Stimulated activated CD4-positive, alpha-beta T cell treated with anti-CD3 and anti-CD28 coated beads, Interleukin-12 subunit alpha, Interleukin-12 subunit beta, amount 100 ng/mL, for 48 hours (primary cell): ENCODE results near the gene GCLC.

Experiments
- DNase-seq, 3 donors: peaks; one replicate each; pipeline ENCODE4 v3.0.0-alpha.2; 2020; ENCODE audit warnings: low read depth in 2 of 3, low spot score in 1 of 3

GCLC gene

DNA sequence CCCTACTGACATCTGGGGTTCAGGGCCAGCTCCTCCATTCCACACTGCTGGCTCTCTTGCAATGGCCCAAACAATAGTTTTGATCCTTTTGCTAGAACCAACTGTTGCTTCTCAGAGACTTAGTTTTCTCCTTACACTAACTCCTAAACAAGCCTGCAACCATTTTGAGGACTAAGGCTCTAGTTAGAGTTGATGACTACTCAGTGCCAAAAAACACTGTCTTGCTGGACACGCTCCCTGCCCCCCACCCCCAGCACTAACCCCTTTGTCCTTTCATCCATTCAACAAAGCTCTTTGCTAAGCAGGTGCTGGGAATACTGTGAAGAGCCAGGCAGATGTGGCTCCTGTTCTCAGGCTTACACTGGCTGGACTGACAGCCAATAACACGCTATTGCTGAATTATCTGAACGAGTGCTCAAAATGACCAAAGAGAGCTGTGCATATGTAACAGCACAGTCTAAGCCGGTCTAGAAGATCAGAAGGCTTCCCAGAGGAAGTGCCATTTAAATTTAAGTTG lies 17.6 kb downstream of the GCLC start:
- no peak for DNase-seq

DNA sequence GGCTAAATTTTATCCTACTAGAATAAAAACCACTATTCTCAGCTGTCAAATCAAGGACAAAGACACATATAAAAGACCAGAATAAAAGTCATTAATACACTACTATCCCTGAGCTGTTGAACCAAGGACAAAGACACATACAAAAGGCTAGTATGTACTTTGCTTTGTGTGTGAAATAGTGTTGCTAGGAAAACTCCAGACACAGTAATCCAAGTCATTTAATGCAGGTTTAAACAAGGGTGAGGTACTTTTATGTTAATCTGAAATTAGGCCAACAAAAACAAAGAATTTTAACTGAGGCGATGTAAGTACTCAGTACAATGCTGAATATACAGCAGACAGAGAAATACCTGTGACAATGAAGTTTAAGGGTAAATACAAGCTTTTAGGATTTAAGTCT lies 18.9 kb downstream of the GCLC start:
- no peak for DNase-seq

DNA sequence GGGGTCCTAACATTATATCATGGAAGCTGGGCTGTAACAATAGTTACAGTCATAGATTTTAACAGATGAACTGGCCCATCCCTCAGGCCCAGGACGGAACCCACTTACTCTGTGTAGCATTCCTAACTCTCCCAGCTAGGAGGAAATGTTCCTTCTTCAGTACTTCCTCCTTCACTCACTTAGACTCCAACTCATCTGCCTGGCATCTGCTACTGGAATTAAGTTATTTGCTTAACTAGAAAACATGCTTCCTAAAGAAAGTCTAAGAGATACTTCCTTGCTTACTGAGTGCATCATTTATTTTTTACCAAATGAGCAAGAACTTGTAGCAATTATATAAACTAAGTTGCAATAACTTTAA lies 20.5 kb downstream of the GCLC start:
- no peak for DNase-seq

DNA sequence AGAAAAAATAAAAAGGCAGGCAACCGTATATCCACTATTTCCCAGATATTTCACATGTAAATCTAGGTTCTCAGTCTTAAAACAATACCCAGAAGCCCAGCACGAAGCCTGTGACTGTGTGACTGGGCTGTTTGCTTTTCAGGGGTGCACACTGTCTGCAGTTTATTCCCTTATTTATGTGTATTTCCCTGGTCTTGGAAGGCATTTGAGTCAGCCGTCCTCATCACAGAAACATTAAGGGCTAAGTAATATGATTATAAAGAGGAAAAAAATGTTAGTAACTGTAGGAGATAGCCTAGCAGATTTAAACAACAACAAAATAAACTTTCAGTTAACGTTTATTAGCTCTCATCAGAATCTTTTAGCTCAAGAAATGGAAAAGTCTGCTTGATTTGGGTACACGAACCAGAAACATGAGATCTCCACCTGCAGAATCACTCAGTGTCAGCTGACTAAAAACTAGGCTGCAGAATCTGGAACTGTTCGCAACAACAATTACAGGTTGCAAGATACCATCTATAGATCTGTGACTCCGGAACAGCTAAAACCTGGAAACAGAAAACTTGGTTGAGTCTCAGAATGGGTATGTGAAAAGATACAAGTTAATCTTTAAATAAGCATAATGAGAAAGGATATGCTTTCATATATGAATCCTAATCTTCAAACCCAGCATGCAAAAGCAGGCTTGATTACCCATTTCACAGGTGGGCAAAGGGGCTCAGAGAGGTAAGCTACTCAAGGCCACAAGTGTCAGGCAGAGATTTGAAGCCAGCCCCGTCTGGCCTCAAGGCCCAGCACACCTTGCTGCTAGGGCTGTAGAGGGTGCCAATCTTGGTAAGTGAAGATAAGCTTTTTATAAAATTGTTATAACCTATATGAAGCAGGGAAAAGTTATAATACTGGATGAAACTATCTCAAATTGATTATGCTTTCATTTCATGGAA lies 21.1 kb downstream of the GCLC start:
- no peak for DNase-seq

DNA sequence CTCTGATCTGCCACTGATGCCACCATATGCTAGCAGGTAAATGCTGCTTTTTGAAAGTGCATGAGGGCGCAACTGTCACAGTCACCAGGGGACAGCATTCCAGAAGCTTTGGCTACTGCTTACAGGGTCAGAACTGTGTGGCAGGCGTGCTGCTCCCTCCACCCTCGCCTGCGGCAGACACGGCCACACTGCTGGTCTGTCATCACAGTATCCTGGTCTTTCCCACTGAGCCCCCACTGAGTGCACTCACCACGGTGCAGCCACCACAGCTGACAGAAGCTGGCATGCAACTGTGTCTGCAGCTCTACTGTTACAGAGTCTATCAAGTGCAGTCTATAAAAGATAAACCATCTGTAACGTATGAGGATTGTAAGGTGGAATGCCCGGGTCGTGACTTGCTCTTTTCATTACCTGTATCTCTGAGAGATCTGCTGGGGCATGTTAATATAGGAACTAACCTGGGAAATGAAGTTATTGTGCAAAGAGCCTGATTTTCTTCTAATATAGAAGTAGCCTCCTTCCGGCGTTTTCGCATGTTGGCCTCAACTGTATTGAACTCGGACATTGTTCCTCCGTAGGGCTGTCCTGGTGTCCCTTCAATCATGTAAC lies 24.5 kb downstream of the GCLC start:
- DNase-seq: no peak

DNA sequence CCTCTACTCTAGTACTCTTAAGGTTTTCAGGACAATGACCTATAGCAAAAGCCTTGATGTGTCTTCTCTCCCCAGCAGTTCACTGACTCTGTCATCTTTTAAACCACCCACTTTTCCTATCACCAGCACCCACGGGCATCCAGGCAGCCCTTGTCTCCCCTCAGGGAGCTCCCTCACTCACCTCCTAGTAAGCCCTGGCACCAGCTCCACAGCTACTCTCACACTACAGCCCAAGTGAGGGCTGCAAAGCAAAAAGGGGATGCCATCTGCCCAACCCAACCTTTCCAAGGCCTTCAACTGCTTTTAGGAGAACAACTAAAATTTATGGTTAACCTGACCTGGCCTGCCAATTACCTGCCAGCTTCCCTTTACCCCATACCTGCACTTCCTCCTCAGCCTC lies 26.0 kb downstream of the GCLC start:
- DNase-seq: no peak

DNA sequence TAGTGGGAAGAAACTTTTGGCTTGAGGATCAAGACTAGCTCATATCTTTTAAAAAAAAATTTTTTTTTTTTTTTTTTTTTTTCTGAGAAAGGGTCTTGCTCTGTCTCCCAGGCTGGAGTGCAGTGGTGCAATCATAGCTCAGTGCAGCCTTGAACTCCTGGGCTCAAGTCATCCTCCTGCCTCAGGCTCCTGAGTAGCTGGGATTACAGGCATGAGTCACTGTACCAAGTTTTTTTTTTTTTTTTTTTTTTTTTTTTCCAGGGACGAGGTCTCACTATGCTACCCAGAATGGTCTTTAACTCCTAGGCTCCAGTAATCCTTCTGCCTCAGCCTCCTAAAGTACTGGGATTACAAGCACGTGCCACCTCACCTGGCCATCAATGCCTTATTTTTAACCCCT lies 27.9 kb downstream of the GCLC start:
- DNase-seq: no peak

DNA sequence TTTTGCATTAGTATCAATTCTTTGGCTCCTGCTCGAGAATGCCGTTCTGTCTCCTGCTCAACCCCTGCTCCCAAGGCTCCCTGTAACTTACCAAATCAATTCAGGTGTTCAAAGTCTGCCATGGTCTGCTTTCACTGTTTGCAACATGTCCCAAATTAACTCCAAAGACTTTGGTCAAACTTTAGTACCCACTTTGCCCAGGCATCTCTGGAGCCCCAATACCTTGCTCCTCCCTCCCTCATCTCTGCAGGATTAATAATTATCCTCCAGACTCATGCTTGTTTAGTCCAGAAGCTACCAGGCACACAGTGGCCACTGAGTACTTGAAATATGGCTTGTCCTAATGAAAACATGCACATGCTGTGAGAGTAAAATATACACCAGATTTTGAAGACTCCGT lies 30.2 kb downstream of the GCLC start:
- DNase-seq: no peak

DNA sequence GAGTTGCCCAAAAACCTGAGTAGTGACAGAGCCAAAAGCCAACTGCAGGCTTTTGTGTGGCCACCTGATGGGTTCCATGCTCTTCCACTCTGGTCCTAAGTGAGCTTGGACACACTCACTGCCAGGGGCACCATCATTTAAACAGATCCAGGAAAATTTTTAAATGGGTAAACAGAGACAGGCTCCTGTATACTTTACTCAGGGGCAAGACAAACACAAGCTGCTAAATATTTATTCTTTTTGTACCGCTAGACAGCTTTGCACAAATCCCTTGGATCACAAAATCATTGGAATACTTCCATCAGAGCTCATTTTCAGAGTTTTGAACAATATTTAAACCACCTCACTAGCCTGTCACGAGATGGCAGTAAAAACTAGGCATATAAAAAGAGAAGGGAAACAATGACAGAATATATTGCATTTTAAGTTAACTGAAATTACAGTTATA lies 31.4 kb downstream of the GCLC start:
- no peak for DNase-seq

DNA sequence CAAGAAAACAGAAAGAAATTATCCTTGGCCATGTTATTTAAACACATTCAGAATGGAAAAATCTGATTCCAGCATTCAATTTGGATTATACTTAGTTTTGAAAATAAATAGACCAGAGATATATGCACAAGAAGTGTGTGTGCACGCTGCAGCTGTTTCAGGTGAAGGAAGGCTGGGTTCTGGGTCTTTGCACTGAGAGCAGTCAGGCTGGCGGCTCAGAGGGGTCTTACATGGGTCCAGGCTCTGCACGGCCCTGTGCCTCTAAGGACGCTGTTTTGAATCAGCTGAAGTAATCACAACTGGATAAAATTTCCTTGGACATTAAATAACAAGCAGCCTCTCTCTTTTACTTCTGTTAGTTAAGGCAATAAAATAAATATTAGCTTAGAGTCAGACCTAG lies 31.8 kb downstream of the GCLC start:
- DNase-seq: no peak

DNA sequence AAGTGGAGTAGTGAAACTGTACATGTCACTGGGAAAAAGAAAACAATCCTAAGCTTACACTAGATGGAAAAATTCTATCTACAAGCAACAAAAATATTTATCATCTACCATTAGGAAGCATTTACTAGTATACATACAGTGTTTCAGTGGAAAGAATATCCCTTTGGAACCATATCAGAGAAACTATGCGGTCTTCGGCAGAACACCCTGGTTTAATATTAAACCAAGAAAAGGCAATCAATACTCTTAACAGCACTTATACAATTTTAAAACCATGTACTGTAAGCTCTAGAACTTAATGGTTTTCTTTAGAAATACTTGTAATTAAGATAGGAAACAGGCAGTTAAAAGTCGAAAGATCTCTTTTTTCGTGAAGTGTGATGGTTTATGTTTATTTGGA lies 32.3 kb downstream of the GCLC start:
- no peak for DNase-seq

DNA sequence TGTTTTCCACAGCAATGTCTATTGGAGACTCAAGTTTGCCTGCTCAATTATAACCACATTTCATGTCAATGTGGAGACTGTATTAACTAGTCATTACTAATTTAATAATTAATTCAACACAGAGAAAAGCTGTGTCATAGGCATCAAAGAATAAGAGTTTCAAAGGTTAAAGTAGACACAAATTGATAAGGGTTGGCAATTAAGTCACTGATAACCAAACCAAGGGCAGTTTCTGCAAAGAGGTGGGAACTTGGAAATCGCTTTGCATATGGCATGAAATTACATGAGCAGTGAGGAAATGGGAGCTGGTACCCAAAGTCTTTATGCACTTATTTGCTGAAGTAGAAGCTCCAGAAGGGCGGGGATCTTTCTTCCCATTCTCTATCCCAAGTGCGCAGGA lies 34.2 kb downstream of the GCLC start:
- DNase-seq: no peak

DNA sequence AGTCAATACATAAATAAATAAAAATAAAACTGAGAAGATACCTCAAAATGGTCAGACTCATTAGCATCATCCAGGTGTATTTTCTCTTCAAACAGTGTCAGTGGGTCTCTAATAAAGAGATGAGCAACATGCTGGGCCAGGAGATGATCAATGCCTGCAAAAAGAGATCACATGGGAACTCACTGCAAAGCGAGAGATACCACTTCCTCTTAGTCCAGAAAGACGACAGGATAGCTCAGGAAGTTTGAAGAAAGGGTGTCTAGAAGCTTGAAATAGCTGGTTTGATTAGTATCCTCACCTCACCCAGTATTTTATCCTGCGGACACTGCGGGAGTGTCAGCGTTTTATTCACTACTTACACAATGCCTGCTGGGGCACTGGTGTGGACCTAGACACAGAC lies 38.0 kb downstream of the GCLC start:
- no peak for DNase-seq

DNA sequence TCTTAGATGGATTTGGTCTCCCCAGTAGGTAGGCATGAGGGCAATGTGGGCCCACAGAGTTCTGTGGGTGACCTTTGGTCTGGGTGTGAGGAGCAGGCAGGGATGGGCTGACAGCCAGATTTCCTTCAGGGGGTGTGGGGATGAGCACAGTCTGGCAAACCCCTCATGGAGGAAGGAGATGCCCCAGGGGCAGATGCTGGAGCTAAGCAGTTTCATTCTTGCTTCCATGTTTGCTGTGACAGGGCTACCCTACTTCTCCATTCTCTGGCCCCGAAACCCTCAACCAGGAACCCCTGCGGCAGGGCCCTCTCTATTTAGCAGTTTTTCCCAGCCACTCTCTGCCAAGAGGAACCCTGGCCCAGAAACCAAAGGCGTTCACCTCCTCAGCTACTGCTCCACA lies 40.4 kb downstream of the GCLC start:
- no peak for DNase-seq

DNA sequence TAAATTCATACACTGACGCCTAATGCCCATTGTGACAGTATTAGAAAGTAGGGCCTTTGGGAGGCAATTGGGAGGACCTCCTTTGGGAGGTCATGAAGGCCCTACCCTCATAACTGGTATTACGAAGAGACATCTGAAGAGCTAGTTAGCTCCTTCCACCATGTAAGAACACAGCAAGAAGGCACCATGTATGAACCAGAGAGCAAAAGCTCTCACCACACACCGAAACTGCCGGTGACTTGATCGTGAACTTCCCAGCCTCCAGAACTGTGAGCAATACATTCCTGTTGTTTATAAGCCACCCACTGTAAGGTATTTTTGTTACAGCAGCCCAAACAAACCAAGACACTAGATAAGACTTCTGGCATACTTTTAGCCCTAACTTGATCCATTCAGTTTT lies 41.8 kb downstream of the GCLC start:
- DNase-seq: no peak

DNA sequence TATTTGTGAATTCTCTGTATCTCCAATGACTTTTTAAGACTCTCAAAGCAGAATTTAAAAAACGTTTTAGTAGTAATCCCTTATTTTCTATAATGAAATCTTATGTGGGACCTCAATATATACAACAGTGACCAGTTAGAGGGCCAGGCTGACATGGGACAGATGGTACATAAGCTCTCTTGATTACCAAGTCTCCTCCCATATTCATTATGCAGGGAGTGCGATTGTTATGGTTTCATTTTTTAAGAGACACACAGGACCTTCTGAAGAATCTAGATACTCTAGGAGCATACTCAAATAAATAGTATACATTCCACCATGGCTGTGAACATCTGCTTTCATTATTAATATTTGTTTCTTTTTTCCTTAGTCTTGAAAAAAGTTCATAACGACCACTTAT lies 43.5 kb downstream of the GCLC start:
- DNase-seq: no peak

DNA sequence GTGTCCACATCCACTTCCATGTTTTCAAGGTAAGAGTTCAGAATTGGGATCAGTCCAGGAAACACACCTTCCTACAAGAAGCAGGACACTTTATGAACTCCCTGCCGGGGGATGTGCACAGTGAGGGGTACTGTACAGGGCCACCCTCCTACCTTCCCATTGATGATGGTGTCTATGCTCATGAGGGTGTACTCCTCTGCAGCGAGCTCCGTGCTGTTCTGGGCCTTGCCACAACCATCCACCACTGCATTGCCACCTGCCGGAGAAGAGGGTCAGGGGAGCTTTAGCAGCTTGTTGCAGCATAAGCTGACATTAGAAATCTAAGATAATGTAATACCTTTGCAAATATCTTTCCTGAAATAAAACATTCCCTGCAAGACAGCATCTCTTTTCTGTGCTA lies 44.8 kb downstream of the GCLC start:
- DNase-seq: no peak

DNA sequence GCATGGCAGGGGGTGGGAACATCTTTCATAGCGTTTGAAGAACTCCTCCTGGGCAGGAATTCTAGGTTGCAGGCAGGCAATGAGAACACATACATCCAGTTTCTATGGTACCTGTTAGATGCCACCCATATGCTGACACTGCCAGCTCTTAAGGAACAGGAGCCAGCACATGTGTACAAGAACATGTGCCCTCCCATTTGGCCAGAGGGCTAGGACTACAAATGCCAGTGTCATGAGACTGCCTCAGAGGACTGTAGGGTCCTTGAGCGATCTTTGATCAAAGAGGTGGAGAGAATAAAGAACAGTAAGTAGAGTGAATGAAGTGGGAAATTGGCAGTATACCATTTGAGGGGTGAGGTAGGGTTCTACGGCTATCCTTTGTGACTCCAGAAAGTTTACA lies 45.8 kb downstream of the GCLC start:
- no peak for DNase-seq

DNA sequence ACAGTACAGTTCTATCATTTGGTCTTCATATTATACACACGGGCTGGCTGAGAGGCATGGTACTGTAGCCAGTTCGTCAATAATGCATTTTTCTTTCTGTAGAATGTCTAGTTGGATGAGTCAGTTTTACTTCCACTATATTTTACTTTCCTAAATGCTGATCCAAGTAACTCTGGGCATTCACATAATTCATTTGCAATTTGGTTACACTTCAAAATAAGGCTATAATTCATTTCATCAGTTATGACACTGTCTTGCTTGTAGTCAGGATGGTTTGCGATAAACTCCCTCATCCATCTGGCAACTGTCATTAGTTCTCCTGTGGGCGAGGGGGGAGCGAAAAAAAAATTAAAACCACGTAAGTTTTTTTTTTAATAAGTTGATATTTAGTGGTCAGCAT lies 46.3 kb downstream of the GCLC start:
- DNase-seq: no peak

DNA sequence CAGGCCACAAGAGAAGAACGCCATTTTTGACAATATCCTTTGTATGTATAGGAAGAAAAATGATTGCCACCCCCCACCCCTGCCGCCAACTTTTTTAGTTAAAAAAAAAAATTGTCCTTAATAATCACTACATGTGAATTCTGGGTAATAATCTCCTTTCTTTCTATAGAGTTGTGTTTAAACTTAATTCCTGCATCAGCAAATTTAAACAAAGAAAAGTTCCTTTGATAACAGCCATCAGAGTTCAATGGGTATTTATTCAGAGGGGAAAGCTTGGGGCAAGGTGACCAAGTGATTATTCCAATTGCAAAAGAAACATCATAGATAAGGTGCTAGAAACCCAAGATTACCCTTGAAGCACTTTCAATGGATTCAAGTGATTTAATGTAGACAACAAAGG lies 47.0 kb downstream of the GCLC start:
- DNase-seq: no peak

DNA sequence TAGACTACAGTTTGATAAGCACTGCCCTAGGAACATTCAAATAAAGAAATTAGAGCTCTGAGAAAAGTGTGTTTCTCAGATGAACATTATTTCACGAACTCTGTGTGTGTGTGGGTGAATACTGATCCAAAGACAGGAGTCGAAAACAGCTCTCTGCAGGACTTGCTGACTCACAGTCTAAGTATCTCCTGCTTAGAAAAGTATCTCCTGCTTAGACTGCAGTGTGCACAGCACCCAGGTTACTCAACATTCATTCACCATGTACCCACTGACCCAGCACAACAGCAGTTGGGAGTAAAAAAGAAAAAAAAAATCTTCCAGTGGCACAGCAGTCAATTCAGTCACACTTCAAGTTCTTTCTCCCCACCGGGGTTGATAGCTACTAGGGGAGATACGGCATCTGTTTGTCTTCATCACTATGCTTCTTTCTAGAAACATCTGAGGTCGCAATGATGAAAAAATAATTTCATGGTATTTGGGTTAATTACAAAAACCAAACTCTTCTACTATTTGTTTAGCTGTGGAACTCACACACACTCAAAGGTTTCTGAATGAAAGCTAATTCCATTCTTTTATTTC lies 48.0 kb downstream of the GCLC start:
- DNase-seq: no peak
